ENCODE data around the gene PCBP3. TPM values are rescaled to one million over a fixed set of nuclear protein-coding genes. Genes with fewer than 3 reads are reported as not detected.

Gene PCBP3
- total and polyA plus RNA-seq, 10 of the 15 experiments (the other 5 are each of a cell fraction or from before 2014, with no cell fraction given): 0.09 to 1.3 (median 0.46) TPM; not detected in 3

GRCh38 chr21:45937721-45938452, 294.4 kb downstream of the PCBP3 start:
- H3K27ac ChIP-seq (ENCODE audit: control insufficient read depth, insufficient read depth): no peak overlapping the region
- ATAC-seq (no peak), DNase-seq (ENCODE audit: low read depth, low spot score) (no peak), FAIRE-seq (no peak)
- intact Hi-C loops (cut with micrococcal nuclease; ENCODE audit: unreplicated experiment) (no loop called here), in situ Hi-C loops (cut with MboI) (no loop called here)
- no peak overlapping the region for H3K9ac ChIP-seq (ENCODE audit: control insufficient read depth, insufficient read depth, low read length)
- 60% methylated on average over 17 of the region's 17 CpGs for WGBS (ENCODE audit: insufficient coverage, insufficient replicate concordance, low lambda C conversion rate, missing lambda C conversion rate)
- ChIA-PET SMC1A (ENCODE audit: uncharacterized antibody, unreplicated experiment) (no interaction called here), CTCF (no interaction called here), RAD21 (ENCODE audit: unreplicated experiment) (no interaction called here), POLR2A (no interaction called here)
- H3K4me3 ChIP-seq: no peak overlapping the region
- no peaks in the 10 kb centered on the region for H3K36me3 ChIP-seq (ENCODE audit: control insufficient read depth in 2 of 2, insufficient read depth in 2 of 2, low read length in 1 of 2)
- H3K4me2 ChIP-seq (ENCODE audit: control insufficient read depth, insufficient read depth): no peak overlapping the region
- no peak overlapping the region for H2AFZ ChIP-seq (ENCODE audit: control insufficient read depth, low read depth, low read length)
- no TSS peak for BruUV-seq (replicated peaks)
- H3K27me3 ChIP-seq (replicated peaks in 1 of 2; ENCODE audit: control insufficient read depth in 2 of 2, insufficient read depth in 2 of 2, low read length in 1 of 2): no peaks in the 10 kb centered on the region; a peak in 1 of 4 replicates
- TF ChIP-seq POU2F2 (IDR thresholded peaks at IDR 0.05; ENCODE audit: borderline replicate concordance, low read depth, low read length) (no peak), PBX3 (IDR thresholded peaks at IDR 0.05; ENCODE audit: insufficient replicate concordance, low read depth, low read length) (no peak), PKNOX1 (IDR thresholded peaks at IDR 0.05) (no peak), SMAD5 (IDR thresholded peaks at IDR 0.05; ENCODE audit: low read depth) (no peak), ZNF622 (IDR thresholded peaks at IDR 0.05) (no peak), GATAD2B (conservative IDR thresholded peaks at IDR 0.05; ENCODE audit: low read depth) (no peak), HSF1 (IDR thresholded peaks at IDR 0.05; ENCODE audit: low read depth, low read length) (no peak)
- no peaks in the 10 kb centered on the region for H3K4me1 ChIP-seq (ENCODE audit: control insufficient read depth, insufficient read depth, low read length)
- H4K20me1 ChIP-seq (ENCODE audit: control insufficient read depth, insufficient read depth): no peaks in the 10 kb centered on the region
- no peaks in the 10 kb centered on the region for H3K79me2 ChIP-seq (ENCODE audit: control insufficient read depth, insufficient read depth, low read length)
- H3K9me3 ChIP-seq (replicated peaks; ENCODE audit: control insufficient read depth, insufficient read depth, low read length): no peaks in the 10 kb centered on the region

All from GM12878 (cell line).